H1 (cell line): ENCODE results near the gene ALOX5. TPM values are rescaled to one million over a fixed set of nuclear protein-coding genes. Genes with fewer than 3 reads are reported as not detected.

Experiments
- CTCF ChIA-PET: fragments of 300-600 bp; sonication (Branson Sonifier 250); formaldehyde crosslinking; loops from one replicate; lab custom pipeline; 2021; ENCODE audit not compliant: partially characterized antibody; lab: Charles Lee
- POLR2A ChIA-PET: fragments of 300-600 bp; sonication (Branson Sonifier 250); formaldehyde crosslinking; loops from one replicate; lab custom pipeline; 2021; ENCODE audit warnings: inconsistent platforms; ENCODE audit not compliant: partially characterized antibody; lab: Charles Lee
- DNase-seq, 2 experiments: peaks; one replicate each; pipeline versions ENCODE4 v3.0.0 to v3.0.0-alpha.2; 2010 to 2022; ENCODE audit warnings: low spot score in 2 of 2, low read depth in 1 of 2, mixed read lengths in 1 of 2
- FAIRE-seq: peaks from 2 replicates; lab custom pipeline; 2011; peaks lifted over from hg19 to GRCh38; lab: Jason Lieb, UNC
- H2AFZ ChIP-seq: 2 replicates; pipeline ENCODE4 v1.8.1; 2012; ENCODE audit warnings: low read length, inconsistent platforms
- H2AK5ac ChIP-seq: 2 replicates; pipeline ENCODE4 v1.6.1; 2013; ENCODE audit warnings: low read depth, low read length
- H2BK120ac ChIP-seq: replicated peaks from 2 replicates; pipeline ENCODE3; 2013; ENCODE audit warnings: low read depth, low read length, inconsistent platforms
- H2BK12ac ChIP-seq: 2 replicates; pipeline ENCODE4 v1.6.1; 2013; ENCODE audit warnings: low read depth, low read length
- H2BK15ac ChIP-seq: 2 replicates; pipeline ENCODE4 v1.6.1; 2013; ENCODE audit warnings: low read length
- H2BK20ac ChIP-seq: 2 replicates; pipeline ENCODE4 v1.6.1; 2013; ENCODE audit warnings: low read length
- H2BK5ac ChIP-seq: 2 replicates; pipeline ENCODE4 v1.6.1; 2013; ENCODE audit warnings: low read depth, low read length
- H3K14ac ChIP-seq: 2 replicates; pipeline ENCODE4 v1.6.1; 2013; ENCODE audit warnings: inconsistent platforms; ENCODE audit not compliant: insufficient read length
- H3K18ac ChIP-seq: 2 replicates; pipeline ENCODE4 v1.6.1; 2013; ENCODE audit warnings: low read length; ENCODE audit errors: extremely low read depth
- H3K23ac ChIP-seq: 2 replicates; pipeline ENCODE4 v1.6.1; 2013; ENCODE audit warnings: inconsistent platforms; ENCODE audit not compliant: insufficient read length
- H3K23me2 ChIP-seq: 2 replicates; pipeline ENCODE4 v1.6.1; 2013; ENCODE audit warnings: low read depth, low read length
- H3K27ac ChIP-seq: 2 replicates; pipeline ENCODE4 v1.6.1; 2011; ENCODE audit warnings: low read depth, low read length, inconsistent platforms
- H3K27me3 ChIP-seq, 4 experiments: replicated peaks in 1 of 4; 1 replicate in 1 of 4; 2 replicates in 3 of 4; pipeline versions ENCODE4 v1.6.1 to v1.8.1; 2011 to 2013; ENCODE audit warnings: low read length in 3 of 4, mild to moderate bottlenecking in 3 of 4, inconsistent platforms in 2 of 4, mixed read lengths in 2 of 4, moderate library complexity in 1 of 4; ENCODE audit not compliant: control insufficient read depth in 3 of 4, insufficient read depth in 3 of 4; ENCODE audit errors: extremely low read depth in 1 of 4
- H3K36me3 ChIP-seq, 4 experiments: 2 replicates each; pipeline versions ENCODE4 v1.6.1 to v1.8.1; 2011 to 2013; ENCODE audit warnings: mild to moderate bottlenecking in 4 of 4, low read length in 3 of 4, moderate library complexity in 2 of 4, control low read depth in 1 of 4, inconsistent platforms in 1 of 4; ENCODE audit not compliant: insufficient read depth in 4 of 4, control insufficient read depth in 2 of 4
- H3K4ac ChIP-seq: replicated peaks from 2 replicates; pipeline ENCODE3; 2013; ENCODE audit warnings: low read length, low read depth, mixed read lengths, inconsistent platforms; ENCODE audit not compliant: insufficient read length
- H3K4me1 ChIP-seq, 4 experiments: replicated peaks in 1 of 4; 1 replicate in 1 of 4; 2 replicates in 3 of 4; pipeline versions ENCODE4 v1.6.1 to v1.8.1; 2011 to 2013; ENCODE audit warnings: low read length in 3 of 4, inconsistent platforms in 2 of 4, mixed read lengths in 1 of 4; ENCODE audit not compliant: insufficient read depth in 4 of 4, control insufficient read depth in 3 of 4
- H3K4me2 ChIP-seq, 2 experiments: 2 replicates each; pipeline versions ENCODE4 v1.6.1 to v1.8.1; 2011 to 2013; ENCODE audit warnings: low read depth in 2 of 2, low read length in 2 of 2, control low read depth in 1 of 2, inconsistent platforms in 1 of 2, mild to moderate bottlenecking in 1 of 2; ENCODE audit not compliant: insufficient read depth in 1 of 2
- H3K4me3 ChIP-seq, 4 experiments: fragments of 200-600, 300-600 bp in 1 of 4; sonication (generic), shearing (Covaris generic), sonication (Bioruptor Twin) in 1 of 4; 2 replicates each; pipeline versions ENCODE4 v1.5.1 to v1.8.1; 2011 to 2016; ENCODE audit warnings: low read length in 4 of 4, low read depth in 3 of 4, control low read depth in 2 of 4, inconsistent platforms in 2 of 4, mild to moderate bottlenecking in 2 of 4, mixed read lengths in 1 of 4, moderate library complexity in 1 of 4; ENCODE audit not compliant: insufficient read depth in 2 of 4; ENCODE audit errors: extremely low read depth in 1 of 4
- H3K56ac ChIP-seq: replicated peaks from 2 replicates; pipeline ENCODE3; 2013; ENCODE audit warnings: low read depth, mild to moderate bottlenecking, mixed read lengths, low read length, inconsistent platforms; ENCODE audit not compliant: insufficient read length
- H3K79me1 ChIP-seq: 2 replicates; pipeline ENCODE4 v1.6.1; 2013; ENCODE audit warnings: low read depth, low read length, control low read depth
- H3K79me2 ChIP-seq, 2 experiments: 2 replicates each; pipeline versions ENCODE4 v1.6.1 to v1.8.1; 2012 to 2013; ENCODE audit warnings: low read length in 2 of 2, mild to moderate bottlenecking in 2 of 2, inconsistent platforms in 1 of 2; ENCODE audit not compliant: insufficient read depth in 2 of 2, control insufficient read depth in 1 of 2
- H3K9ac ChIP-seq, 4 experiments: replicated peaks in 1 of 4; 1 replicate in 1 of 4; 2 replicates in 3 of 4; pipeline versions ENCODE4 v1.6.1 to v1.8.1; 2011 to 2013; ENCODE audit warnings: low read depth in 3 of 4, low read length in 3 of 4, control low read depth in 2 of 4, mild to moderate bottlenecking in 2 of 4, moderate library complexity in 2 of 4, inconsistent platforms in 1 of 4; ENCODE audit errors: extremely low read depth in 1 of 4
- H3K9me3 ChIP-seq, 2 experiments: 2 replicates each; pipeline versions ENCODE4 v1.6.1 to v1.8.1; 2012 to 2013; ENCODE audit warnings: mild to moderate bottlenecking in 2 of 2, moderate library complexity in 2 of 2, control low read depth in 1 of 2, inconsistent platforms in 1 of 2, low read depth in 1 of 2, low read length in 1 of 2, mixed read lengths in 1 of 2; ENCODE audit not compliant: insufficient read depth in 2 of 2
- H4K20me1 ChIP-seq, 2 experiments: replicated peaks in 1 of 2; 2 replicates each; pipeline versions ENCODE3 to v1.8.1; 2011 to 2013; ENCODE audit warnings: inconsistent platforms in 2 of 2, low read length in 2 of 2, mild to moderate bottlenecking in 1 of 2; ENCODE audit not compliant: insufficient read depth in 2 of 2, control insufficient read depth in 1 of 2
- H4K5ac ChIP-seq: 2 replicates; pipeline ENCODE4 v1.6.1; 2013; ENCODE audit warnings: low read length, low read depth, mixed read lengths, inconsistent platforms; ENCODE audit not compliant: insufficient read length
- H4K8ac ChIP-seq: 2 replicates; pipeline ENCODE4 v1.8.0; 2013; ENCODE audit warnings: mild to moderate bottlenecking, moderate library complexity, low read length, inconsistent platforms; ENCODE audit not compliant: insufficient read depth; ENCODE audit errors: extremely low read depth
- H4K91ac ChIP-seq: replicated peaks from 2 replicates; pipeline ENCODE3; 2013; ENCODE audit warnings: low read length, mixed read lengths, inconsistent platforms; ENCODE audit not compliant: insufficient read length
- BCL11A ChIP-seq, 2 experiments: IDR thresholded peaks; one replicate each; pipeline ENCODE4 v1.6.1; 2011; ENCODE audit warnings: low read depth in 2 of 2, low read length in 2 of 2, mild to moderate bottlenecking in 2 of 2
- CBX8 ChIP-seq: fragments of 300-800, 300-1000 bp; sonication (generic); IDR thresholded peaks from 2 replicates; pipeline ENCODE4 v1.7.1; 2016; ENCODE audit warnings: low read depth, low read length, borderline replicate concordance
- GABPA ChIP-seq: IDR thresholded peaks from 2 replicates; pipeline ENCODE4 v1.6.1; 2011; ENCODE audit warnings: mild to moderate bottlenecking, low read length, moderate library complexity, borderline replicate concordance; ENCODE audit not compliant: insufficient read depth
- HDAC6 ChIP-seq: IDR thresholded peaks from one replicate; pipeline ENCODE4 v1.7.1; 2012; ENCODE audit warnings: low read depth, mild to moderate bottlenecking, inconsistent platforms, low read length, moderate library complexity
- JUN ChIP-seq: IDR thresholded peaks from 2 replicates; pipeline ENCODE4 v1.6.1; 2011; ENCODE audit warnings: low read depth, mild to moderate bottlenecking, improper control_type of control experiment, low read length
- JUND ChIP-seq: IDR thresholded peaks from 2 replicates; pipeline ENCODE4 v1.6.1; 2011; ENCODE audit warnings: mild to moderate bottlenecking, improper control_type of control experiment, low read length
- POLR2AphosphoS5 ChIP-seq: IDR thresholded peaks from 2 replicates; pipeline ENCODE4 v1.6.1; 2011; ENCODE audit warnings: low read depth, low read length
- RAD21 ChIP-seq, 2 experiments: IDR thresholded peaks in 1 of 2; conservative IDR thresholded peaks in 1 of 2; 2 replicates each; pipeline ENCODE4 v1.6.1; 2011; ENCODE audit warnings: low read depth in 2 of 2, low read length in 2 of 2, improper control_type of control experiment in 1 of 2, inconsistent platforms in 1 of 2, mild to moderate bottlenecking in 1 of 2, moderate library complexity in 1 of 2
- RFX5 ChIP-seq: IDR thresholded peaks from 2 replicates; pipeline ENCODE4 v1.6.1; 2011; ENCODE audit warnings: low read depth, low read length, improper control_type of control experiment, borderline replicate concordance
- RXRA ChIP-seq: IDR thresholded peaks from 2 replicates; pipeline ENCODE4 v1.6.1; 2011; ENCODE audit warnings: low read depth, mild to moderate bottlenecking, low read length, moderate library complexity; ENCODE audit not compliant: insufficient read depth
- SIN3A ChIP-seq, 2 experiments: IDR thresholded peaks in 1 of 2; conservative IDR thresholded peaks in 1 of 2; 2 replicates each; pipeline ENCODE4 v1.6.1; 2011 to 2012; ENCODE audit warnings: low read length in 2 of 2, improper control_type of control experiment in 1 of 2, low read depth in 1 of 2, mild to moderate bottlenecking in 1 of 2
- SP1 ChIP-seq: IDR thresholded peaks from 2 replicates; pipeline ENCODE4 v1.6.1; 2011; ENCODE audit warnings: low read depth, low read length
- WGBS, 2 experiments: shearing (Covaris generic) in 1 of 2; methylation state at CpG; one replicate each; pipeline versions ENCODE4 v1.1.6 to v1.1.7; 2013 to 2015; ENCODE audit warnings: low lambda C conversion rate in 2 of 2, mixed read lengths in 2 of 2, inconsistent platforms in 1 of 2, low coverage in 1 of 2, missing lambda C conversion rate in 1 of 2; ENCODE audit not compliant: insufficient replicate concordance in 2 of 2, insufficient coverage in 1 of 2, insufficient read length in 1 of 2; ENCODE audit errors: extremely low coverage in 1 of 2, missing lambda C conversion rate in 1 of 2; 5-methylcytosine and 5-hydroxymethylcytosine counted together
- polyA plus RNA-seq, 7 experiments: library from polyadenylated mRNA; depleted of rRNA in 3 of 7; stranded (reverse) in 5 of 7; unstranded in 2 of 7; fragments of >200 nt in 5 of 7; fragments of 200-250 nt in 2 of 7; gene quantifications; 1 replicate in 5 of 7; 2 replicates in 1 of 7; 4 replicates in 1 of 7; pipeline versions ENCODE4 v1.2.1 to v1.2.3, GENCODE V29; 2011 to 2013; ENCODE audit warnings: missing spikeins in 2 of 7, mixed read lengths in 2 of 7
- total RNA-seq: library from RNA; stranded (reverse); fragmentation: NEBNext Ultra II Directional; extraction: Animal tissue kit (Norgen Biotek cat#: 25700); gene quantifications from 2 replicates; pipeline ENCODE4 v1.2.1, GENCODE V29; 2021

The ALOX5 gene
- total and polyA plus RNA-seq, 2 of the 8 experiments (the other 6 are each of a cell fraction or from before 2014, with no cell fraction given) = 1.6 to 3.8 TPM

- no peak overlapping the region for H2AK5ac ChIP-seq
- no peak overlapping the region for H2BK20ac ChIP-seq
- H3K79me2 ChIP-seq = no peaks in the 10 kb centered on the region
- H3K36me3 ChIP-seq = no peaks in the 10 kb centered on the region
- no peak overlapping the region for H2BK5ac ChIP-seq
- H3K4me2 ChIP-seq = no peak overlapping the region
- no peaks in the 10 kb centered on the region for H4K20me1 ChIP-seq
- DNase-seq (no peak), FAIRE-seq (no peak)
- H3K79me1 ChIP-seq = no peaks in the 10 kb centered on the region
- H3K27ac ChIP-seq = no peak overlapping the region
- no peak overlapping the region for H3K23ac ChIP-seq
- no peak overlapping the region for H2AFZ ChIP-seq
- TF ChIP-seq JUND (no peak), RXRA (no peak), SP1 (no peak), GABPA (no peak), RFX5 (no peak), JUN (no peak), RAD21 (IDR thresholded peaks at IDR 0.05 in 1 of 2, conservative IDR thresholded peaks at IDR 0.05 in 1 of 2; ENCODE audit: low read depth in 2 of 2, low read length in 2 of 2) (no peak), POLR2AphosphoS5 (no peak), BCL11A (IDR thresholded peaks at IDR 0.05; ENCODE audit: low read depth in 2 of 2, low read length in 2 of 2) (no peak), HDAC6 (no peak), SIN3A (conservative IDR thresholded peaks at IDR 0.05 in 1 of 2, IDR thresholded peaks at IDR 0.05 in 1 of 2; ENCODE audit: low read depth in 1 of 2, low read length in 2 of 2) (no peak), CBX8 (no peak)
- TF ChIP-seq, all 59 proteins: peak for 0
- POLR2A ChIA-PET = interaction anchor here (0.9 kb wide), 1 partner anchor 9 kb away, joined by 3 read pairs; no protein-coding TSS in a partner anchor
- Histone ChIP-seq H4K91ac (no peak overlapping the region), H3K4me1 (no peaks in the 10 kb centered on the region), H3K4ac (no peak overlapping the region), H3K9me3 (peaks cover 0 to 9% of the 10 kb centered on the region in 2 experiments; a peak in 1 of 4 replicates), H2BK120ac (no peak overlapping the region), H3K9ac (no peak overlapping the region), H3K4me3 (no peak overlapping the region), H4K5ac (no peak overlapping the region), H3K27me3 (no peaks in the 10 kb centered on the region), H3K23me2 (no peaks in the 10 kb centered on the region), H3K18ac (no peak overlapping the region), H2BK15ac (no peak overlapping the region), H4K8ac (no peak overlapping the region), H3K56ac (no peak overlapping the region), H3K14ac (no peak overlapping the region), H2BK12ac (no peak overlapping the region)
- 88% methylated on average over 8 of the region's 8 CpGs; no CpG with 5 or more reads in 1 of the 2 experiments for WGBS, 2 experiments
- CTCF ChIA-PET = interaction anchor here (0.7 to 1.5 kb wide), 4 partner anchors 36 to 137 kb away, joined by 3 to 4 read pairs (median 3); no protein-coding TSS in a partner anchor
These were observed 13.3 kb downstream of the ALOX5 start for GRCh38 chr10:45387096-45387893.
